ENCODE results near the gene GNB3.
A peak's percentile ranks its signal among the peaks of the same experiment; 100 is the strongest.

Gene GNB3

DNA sequence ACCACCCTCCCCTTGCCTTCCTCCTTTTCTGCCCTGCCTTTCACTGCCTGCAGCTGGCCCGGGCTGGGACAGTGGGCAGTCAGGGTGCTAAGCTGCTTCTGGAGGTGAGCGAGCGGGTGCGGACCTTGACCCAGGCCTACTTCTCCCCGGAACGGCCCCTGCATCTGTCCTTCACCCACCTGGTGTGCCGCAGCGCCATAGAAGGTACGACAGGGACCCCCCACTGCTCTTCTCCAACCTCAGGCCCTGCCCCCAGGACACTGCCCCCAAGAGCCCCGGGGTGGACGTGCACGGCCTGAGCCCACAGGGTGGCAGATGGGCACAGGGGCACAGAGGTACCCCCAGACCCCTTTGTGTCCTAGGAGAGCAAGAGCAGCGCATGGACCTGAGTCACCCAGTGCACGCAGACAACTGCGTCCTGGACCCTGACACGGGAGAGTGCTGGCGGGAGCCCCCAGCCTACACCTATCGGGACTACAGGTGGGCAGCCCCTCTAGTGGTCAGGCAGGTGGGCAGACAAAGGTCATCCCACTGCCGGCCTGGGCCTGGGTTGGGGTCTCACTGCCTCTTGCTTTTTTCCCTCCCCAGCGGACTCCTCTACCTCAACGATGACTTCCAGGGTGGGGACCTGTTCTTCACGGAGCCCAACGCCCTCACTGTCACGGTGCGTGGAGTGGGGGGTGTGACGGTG is 3.2 kb upstream of the GNB3 start:
- DNase-seq (ENCODE audit: low spot score) = no peak

DNA sequence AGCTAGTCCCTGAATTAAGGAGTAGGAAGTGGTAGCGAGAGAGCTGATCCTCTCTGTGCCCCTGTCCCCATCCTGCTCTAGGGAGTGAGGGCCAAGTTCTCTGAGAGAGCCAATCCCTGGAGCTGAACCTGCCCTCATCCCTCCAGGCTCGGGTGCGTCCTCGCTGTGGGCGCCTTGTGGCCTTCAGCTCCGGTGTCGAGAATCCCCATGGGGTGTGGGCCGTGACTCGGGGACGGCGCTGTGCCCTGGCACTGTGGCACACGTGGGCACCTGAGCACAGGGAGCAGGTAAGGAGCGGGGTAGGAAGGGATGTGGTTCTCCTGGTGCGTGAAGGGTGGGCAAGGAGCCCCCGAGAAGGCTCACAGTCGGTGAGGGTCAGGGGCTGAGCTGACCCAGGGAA is 1.9 kb upstream of the GNB3 start:
- DNase-seq (ENCODE audit: low spot score) = no peak

DNA sequence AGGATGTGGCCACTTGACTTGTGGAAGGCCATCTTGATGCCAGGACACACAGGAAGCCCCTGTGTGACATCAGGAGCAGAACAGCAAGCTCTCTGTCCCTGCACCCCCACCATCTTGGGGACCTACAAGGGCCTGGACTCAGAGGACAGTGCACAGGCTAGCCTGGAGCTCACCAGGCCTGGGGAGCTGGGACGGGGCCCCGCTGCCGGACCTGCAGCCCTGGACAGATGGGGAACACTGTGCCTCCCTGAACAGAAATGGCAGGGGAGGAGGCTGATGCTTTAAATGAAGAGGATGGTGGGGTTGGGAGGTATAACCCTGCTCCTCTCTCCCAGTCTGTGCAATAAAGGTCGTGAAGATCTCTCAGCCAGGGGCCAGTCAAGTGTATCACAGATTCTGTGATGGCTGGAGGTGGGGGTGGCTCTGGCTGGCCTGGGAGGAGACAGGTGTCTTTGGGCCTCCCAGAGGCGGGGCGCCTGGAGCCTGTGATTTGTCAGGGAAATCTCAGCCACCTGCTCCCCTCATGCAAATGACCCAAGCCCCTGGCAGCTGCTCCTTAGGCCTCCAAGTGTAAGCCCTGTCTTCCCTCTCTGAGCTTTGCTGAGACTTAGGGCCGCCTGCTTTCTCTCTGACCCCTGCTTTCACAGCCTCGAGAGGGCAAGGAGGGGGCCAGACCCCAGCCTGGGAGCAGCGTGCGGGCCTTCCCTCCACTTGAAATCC is 1.1 kb upstream of the GNB3 start:
- DNase-seq (ENCODE audit: low spot score) = no peak

DNA sequence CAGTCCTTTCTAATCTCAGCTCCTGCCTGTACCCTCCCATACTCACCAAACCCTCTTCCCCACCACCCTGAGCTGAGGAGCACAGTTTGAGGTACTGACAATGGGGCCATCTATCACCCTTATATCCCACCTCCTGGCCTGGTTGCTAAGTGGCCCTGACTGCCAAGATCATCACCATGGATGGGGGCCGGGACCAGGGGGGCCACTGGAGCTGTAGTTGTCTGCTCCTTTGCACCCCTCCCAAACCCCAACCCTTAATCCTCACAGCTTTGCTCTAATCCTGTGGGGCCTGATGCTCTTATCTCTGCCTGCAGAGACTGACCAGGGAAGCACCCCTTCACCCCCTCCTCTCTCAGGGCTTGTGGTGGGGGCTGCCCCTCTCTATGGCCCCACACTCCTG is 395 bp upstream of the GNB3 start:
- no peak for DNase-seq (ENCODE audit: low spot score)

DNA sequence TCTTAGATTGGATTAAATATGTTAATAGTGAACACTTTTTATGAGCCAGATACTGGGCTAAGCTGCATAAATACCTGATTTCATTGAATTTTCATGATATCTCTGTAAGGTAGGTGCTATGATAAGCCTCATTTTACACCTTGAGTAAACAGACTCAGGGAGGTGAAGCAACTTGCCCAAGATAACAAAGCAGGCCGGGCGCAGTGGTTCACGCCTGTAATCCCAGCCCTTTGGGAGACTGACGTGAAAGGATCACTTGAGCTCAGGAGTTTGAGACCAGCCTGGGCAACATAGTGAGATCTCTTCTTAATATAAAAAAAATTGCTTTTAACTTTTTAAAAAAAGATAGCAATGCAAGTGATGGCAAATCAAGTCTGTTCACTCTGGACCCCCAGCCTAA is 1.4 kb downstream of the GNB3 start:
- DNase-seq (ENCODE audit: low spot score) = no peak

DNA sequence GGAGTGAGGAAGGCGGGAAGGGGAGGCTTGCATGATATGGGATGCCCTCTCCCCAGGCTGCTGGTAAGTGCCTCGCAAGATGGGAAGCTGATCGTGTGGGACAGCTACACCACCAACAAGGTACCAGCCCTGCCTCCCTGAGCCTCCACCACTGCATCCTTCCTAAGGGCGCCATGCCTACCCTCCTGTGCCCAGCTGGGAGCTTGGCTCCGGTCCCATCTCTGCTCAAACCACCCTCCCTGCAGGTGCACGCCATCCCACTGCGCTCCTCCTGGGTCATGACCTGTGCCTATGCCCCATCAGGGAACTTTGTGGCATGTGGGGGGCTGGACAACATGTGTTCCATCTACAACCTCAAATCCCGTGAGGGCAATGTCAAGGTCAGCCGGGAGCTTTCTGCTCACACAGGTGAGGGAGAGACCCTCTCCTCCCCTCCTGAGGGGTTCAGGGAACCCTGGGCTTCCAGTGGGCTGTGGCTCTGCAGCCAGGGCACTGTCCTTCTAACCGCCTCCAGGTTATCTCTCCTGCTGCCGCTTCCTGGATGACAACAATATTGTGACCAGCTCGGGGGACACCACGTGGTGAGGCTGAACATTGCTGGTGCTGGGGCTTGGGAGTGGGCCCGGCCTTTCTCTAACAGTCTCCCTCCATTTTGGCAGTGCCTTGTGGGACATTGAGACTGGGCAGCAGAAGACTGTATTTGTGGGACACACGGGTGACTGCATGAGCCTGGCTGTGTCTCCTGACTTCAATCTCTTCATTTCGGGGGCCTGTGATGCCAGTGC is 2.6 kb downstream of the GNB3 start:
- no peak for DNase-seq (ENCODE audit: low spot score)

DNA sequence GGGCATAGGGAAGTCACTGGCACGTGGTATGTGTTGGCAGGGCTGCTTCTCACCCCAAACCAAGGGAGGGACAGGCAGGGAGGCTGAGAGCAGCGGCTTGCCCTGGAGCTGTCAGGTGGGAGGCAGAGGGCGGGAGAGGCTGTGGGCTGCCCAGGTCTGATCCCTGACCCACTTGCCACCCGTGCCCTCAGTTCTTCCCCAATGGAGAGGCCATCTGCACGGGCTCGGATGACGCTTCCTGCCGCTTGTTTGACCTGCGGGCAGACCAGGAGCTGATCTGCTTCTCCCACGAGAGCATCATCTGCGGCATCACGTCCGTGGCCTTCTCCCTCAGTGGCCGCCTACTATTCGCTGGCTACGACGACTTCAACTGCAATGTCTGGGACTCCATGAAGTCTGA is 4.7 kb downstream of the GNB3 start:
- DNase-seq (ENCODE audit: low spot score) = no peak

DNA sequence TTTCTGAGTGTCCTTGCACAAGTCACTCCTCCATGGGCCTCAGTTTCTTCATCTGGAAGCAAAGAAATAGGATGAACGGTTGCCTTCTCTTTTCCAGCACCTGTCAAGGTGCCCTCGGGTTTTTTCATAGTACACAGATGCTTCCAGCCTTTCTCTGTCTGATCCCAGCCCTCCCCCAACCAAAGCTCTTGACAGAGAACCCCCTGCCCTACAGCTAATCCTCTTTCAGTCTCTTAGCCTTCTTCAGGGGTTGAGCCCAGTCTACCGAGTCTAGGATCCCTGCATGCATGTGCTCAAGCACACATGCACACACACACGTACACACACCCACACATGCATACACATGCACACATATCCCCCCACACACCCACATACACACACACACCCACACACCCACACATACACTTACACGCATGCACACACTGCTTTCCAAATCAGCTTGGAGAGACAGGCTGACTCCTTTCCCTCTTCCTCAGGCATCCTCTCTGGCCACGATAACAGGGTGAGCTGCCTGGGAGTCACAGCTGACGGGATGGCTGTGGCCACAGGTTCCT is 5.7 kb downstream of the GNB3 start:
- DNase-seq (ENCODE audit: low spot score) = no peak

DNA sequence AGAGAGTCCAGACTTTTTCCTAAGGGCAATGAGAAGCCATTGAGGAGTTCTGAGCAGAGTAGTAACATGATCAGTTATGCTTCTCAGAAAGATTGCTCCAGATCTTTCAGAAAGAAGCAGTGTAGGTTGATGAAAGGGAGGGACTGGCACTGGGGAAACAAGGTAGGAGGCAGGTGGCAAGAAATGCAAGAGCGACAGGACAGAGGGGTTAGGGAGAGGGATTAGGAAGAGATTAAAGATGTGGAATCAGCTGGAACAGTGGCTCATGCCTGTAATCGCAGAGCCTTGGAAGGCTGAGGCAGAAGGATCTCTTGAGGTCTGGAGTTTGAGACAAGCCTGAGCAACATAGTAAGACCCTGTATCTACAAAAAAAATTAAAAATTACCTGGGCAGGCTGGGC is 7.0 kb downstream of the GNB3 start:
- no peak for DNase-seq (ENCODE audit: low spot score)

DNA sequence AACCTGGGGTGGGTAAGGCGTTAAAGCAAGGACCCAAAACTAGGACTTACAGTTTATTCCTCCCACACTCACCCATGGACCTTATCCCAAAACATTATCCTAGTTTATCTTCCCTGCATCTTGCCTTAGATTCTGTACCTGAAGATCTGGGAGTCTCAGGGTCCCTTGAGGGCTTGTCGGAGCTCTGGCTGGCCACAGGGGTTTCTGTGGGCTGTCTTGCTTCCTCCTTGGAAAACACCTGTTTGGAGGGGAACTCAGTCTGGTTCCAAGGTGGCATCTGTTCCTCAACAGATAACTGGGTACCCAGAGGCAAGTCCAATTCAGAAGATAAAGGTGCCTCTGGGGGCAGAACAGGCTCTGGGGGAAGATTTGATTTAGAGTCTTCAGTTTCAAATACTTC is 8.7 kb downstream of the GNB3 start:
- no peak for DNase-seq (ENCODE audit: low spot score)

DNA sequence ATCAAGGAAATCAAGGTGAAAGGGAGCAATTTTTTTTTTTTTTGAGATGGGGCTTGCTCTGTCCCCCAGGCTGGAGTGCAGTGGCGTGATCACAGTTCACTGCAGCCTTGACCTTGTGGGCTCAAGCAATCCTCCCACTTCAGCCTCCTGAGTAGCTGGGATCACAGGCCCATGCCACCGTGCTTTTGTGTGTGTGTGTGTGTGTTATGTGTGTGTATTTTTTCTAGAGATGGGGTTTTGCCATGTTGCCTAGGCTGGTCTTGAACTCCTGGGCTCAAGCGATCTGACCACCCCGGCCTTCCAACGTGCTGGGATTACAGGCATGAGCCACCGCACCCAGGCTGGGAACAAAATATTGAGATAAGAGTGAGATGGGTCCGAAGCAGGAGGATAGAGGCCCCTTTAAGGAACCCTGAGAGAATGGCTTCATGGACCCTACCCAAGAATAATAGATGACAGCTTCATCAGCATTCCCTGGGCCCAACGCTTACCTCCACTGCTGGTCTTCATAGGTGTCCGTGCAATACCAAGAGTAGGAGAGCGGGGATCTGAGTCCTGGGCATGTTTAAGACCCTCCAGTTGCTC is 9.3 kb downstream of the GNB3 start:
- DNase-seq (ENCODE audit: low spot score) = no peak

DNA sequence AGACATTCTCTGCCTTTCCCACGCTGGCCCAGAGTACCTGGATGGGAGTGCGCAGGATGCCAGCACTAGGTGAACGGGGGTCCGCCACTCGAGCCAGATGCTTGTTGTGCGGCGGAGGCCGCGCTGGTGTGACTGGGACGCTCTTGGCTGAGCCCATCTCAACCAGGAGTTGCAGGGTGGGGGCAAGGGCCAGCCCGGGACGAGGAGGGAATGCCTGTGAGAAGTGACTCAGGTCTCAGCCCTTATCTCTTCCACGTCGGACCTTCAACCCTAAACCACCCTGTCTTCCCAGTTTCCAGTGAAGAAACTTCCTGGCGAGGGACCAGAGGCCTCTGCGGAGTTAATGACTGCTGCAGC is 10.0 kb downstream of the GNB3 start:
- no peak for DNase-seq (ENCODE audit: low spot score)

DNA sequence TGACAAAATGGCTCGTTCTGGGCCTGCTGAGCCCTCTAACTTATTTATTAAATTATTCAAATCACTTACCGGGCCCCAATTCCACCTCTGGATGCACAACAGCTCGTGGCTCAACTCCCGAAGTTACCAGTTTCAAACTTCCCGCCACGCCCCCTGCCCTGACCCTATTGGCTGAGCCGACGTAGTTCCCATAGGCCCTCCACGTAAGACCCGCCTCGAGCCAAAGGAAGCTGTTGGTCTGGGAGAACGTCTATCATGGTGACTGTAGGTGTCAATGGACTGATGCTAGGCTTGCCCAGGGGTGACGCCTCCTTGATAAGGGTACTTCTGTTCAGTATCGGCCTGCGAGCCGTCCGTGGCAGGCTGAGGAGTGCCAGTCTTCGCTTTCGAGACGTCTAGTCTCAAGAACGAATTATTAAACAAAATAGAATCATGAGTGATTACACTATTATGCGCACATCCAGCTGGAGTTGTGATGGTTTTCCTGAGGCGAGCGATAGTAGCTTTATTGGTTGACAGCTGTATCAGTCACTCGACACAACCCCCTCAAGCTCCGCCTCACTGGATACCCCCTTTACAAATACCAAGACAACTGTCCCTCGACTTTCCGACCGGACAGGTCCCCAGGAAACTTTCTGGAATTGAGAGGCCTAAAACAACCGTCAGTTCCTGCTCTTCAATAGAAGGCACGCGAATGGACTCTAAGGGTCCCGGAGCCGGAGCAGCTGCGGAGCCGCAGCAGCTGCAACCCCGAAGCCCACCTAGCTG is 10.6 kb downstream of the GNB3 start, which contains the start of gene CDCA3:
Gene CDCA3 (minus strand): TSS at position 134 of the 768 bp plus-strand sequence. CDS start 334 bp downstream, outside the sequence.
- DNase-seq (ENCODE audit: low spot score) = peak; percentile 95

DNA sequence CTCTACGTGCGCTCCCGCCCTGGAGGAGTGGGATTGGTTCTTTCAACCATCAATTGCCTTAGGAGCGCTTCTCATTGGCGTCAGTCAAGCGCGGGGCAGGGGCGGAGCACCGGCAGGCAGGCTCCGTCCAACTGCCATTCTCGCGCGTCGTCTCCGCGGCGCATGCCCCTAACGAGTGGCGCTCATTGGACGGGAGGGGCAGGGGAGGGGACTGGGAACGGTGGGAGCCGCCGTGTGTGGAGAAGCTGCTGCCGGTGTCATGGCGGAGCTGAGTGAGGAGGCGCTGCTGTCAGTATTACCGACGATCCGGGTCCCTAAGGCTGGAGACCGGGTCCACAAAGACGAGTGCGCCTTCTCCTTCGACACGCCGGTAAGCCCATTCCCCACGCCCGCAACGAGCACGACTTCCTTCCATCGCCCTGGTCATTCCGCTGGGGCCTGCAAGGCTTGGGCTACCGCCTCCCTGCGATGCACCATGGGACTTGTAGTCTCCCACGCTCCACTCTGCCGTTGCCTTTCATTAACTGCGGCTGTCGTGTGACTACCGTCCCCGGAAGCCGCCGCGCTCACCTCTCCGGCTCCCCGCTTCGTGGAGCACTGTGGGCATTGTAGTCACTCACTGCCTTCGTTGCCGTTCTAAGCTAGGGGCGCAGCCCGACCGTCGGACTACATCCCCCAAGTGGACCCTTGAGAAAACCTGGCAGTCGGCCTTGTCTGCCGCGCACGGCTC is 11.4 kb downstream of the GNB3 start, which contains the start of gene USP5:
Gene USP5 (plus strand): TSS at position 230 of the 730 bp plus-strand sequence. CDS start 30 bp downstream, at position 260.
- DNase-seq (ENCODE audit: low spot score) = peak; percentile 99

DNA sequence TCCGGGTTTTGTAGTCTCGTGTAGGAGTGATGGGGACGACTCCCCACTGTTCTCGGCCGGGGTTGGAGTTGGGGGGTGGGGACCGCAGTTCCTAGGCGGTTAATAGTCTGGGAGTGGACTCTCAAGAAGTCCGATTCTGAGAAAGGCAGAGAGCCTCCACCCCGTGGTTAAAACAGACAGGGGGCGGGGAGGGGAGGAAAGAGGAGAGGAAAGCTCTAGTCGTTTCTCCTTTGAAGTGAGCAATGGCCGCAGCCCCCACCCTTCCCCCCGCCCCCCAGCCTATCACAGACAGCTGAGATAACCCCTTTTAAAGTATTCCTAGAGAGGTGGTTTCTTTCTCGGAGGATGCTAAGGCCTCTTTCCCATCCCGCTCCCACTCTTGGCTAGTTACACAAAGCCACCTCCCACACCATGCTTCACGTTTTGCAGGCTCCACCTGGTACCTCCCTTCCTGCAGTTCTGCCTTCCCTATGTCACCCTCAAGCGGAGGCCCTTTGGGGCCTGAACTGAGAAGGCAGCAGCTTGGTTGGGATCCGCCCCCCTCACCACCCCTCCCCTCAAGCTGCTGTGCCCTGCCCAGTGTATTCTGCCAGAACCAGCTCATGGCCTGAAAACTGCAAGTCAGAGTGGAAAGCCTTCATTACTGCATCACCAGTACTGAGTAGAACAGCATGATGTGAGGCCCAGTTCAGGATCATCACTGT is 12.1 kb downstream of the GNB3 start:
- peak; percentile 62 for DNase-seq (ENCODE audit: low spot score)

DNA sequence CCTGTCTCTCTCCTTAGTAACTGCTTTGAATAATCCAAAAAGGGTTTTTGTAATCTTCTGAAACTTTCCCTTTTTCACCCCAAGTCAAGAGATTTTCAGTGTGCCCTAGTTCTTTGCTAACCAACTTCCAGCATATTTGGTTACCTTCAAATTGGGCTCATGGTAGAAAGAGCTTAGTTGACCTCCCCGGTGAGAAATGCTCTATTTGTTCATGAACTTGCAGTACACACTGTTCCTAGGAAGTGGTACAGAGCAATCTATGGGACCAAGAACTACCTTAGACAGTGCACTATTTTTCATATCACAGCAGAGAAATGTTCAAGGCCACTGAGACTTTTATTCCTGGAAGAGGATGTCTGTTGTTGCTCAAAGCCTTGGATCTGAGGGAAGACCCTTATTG is 12.9 kb downstream of the GNB3 start:
- no peak for DNase-seq (ENCODE audit: low spot score)

DNA sequence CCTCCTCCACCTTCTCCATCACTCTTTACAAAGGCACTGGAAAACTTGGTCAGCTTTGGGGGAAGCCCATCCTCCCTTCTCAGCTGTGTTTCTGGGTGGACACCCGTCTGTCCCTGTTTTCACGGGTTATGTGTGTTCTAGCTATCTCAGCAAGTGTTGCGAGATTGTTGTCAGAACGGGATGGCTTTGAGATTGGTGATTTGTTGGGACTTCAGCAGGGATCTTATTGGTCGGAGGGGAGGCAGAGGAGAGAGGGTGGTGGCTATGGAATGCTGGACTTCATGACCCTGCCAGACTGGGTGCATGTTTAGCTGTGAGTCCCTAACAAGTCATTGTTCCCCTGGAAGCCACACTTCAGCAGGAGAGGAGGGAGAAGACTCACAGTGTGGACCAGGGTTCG is 13.3 kb downstream of the GNB3 start:
- no peak for DNase-seq (ENCODE audit: low spot score)

DNA sequence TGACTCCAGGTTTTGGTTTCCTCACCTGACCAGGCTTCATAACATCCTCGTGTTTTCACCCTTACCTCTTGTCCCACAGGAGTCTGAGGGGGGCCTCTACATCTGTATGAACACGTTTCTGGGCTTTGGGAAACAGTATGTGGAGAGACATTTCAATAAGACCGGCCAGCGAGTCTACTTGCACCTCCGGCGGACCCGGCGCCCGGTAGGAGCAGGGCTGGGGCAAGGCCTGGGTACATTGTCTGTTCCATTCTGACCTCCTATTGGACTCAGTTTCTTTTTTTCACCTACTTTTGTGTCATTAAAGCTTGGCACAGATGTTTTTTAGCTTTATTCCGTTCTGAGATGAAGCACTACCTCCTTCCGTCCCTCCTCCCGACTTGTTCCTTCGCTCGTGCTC is 14.6 kb downstream of the GNB3 start:
- DNase-seq (ENCODE audit: low spot score) = no peak

DNA sequence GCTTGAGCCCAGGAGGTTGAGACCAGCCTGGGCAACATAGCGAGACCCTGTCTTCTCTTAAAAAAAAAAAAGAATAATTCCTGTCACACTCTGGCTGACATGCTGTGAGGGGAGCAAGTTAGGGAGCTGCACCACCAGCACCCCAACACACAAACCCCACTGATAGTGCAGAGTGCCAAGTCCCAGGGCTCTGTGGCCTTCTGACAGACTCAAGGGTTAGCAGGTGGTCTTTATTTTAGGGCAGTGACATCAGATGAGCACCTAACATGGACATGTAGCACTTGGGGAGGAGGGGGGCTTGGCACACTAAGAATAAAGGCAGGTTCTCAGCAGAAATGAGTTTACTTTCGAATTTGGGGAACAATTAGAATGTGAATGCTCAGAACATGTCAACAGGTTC is 18.1 kb downstream of the GNB3 start:
- DNase-seq (ENCODE audit: low spot score) = no peak

DNA sequence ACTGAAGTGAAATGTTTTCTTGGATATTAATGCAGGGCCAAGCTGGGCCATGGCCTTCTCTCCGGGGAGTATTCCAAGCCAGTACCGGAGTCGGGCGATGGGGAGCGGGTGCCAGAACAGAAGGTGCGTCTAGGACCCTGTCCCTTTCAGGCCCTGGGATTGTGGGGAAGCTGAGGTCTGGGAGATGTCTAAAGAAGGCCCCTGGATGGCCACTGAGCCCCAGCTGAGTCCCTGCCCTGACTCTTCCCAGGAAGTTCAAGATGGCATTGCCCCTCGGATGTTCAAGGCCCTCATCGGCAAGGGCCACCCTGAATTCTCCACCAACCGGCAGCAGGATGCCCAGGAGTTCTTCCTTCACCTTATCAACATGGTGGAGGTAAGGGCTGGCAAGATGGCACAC is 19.4 kb downstream of the GNB3 start:
- DNase-seq (ENCODE audit: low spot score) = no peak

Data from CD4-positive, alpha-beta T cell treated with Interleukin-6 at 100 ng/mL for 8 hours (primary cell).